Stomach smooth muscle (tissue), 2 donors: Measurements from ENCODE around the gene CAPRIN2.

Experiments
- H3K27ac ChIP-seq: one replicate; pipeline ENCODE4 v1.7.0; 2013; ENCODE audit warnings: mild to moderate bottlenecking, low read length, inconsistent platforms
- H3K27me3 ChIP-seq, 2 donors: one replicate each; pipeline ENCODE4 v1.7.0; 2013; ENCODE audit warnings: low read length in 2 of 2; ENCODE audit not compliant: insufficient read depth in 2 of 2, control insufficient read depth in 1 of 2
- H3K36me3 ChIP-seq, 2 donors: one replicate each; pipeline ENCODE4 v1.7.0; 2013; ENCODE audit warnings: low read length in 2 of 2; ENCODE audit not compliant: control insufficient read depth in 2 of 2, insufficient read depth in 2 of 2
- H3K4me1 ChIP-seq: one replicate; pipeline ENCODE4 v1.7.0; 2013; ENCODE audit warnings: low read length; ENCODE audit not compliant: control insufficient read depth, insufficient read depth
- H3K4me3 ChIP-seq, 2 donors: one replicate each; pipeline ENCODE4 v1.7.0; 2013; ENCODE audit warnings: low read length in 2 of 2
- H3K9ac ChIP-seq, 2 donors: one replicate each; pipeline ENCODE4 v1.7.0; 2013; ENCODE audit warnings: low read length in 2 of 2, mild to moderate bottlenecking in 1 of 2
- H3K9me3 ChIP-seq, 2 donors: one replicate each; pipeline ENCODE4 v1.7.0; 2013; ENCODE audit warnings: low read length in 2 of 2; ENCODE audit not compliant: control insufficient read depth in 2 of 2
- donor health status: healthy.
- donor health status: Pancreatic carcinoma.

The CAPRIN2 gene, protein sequence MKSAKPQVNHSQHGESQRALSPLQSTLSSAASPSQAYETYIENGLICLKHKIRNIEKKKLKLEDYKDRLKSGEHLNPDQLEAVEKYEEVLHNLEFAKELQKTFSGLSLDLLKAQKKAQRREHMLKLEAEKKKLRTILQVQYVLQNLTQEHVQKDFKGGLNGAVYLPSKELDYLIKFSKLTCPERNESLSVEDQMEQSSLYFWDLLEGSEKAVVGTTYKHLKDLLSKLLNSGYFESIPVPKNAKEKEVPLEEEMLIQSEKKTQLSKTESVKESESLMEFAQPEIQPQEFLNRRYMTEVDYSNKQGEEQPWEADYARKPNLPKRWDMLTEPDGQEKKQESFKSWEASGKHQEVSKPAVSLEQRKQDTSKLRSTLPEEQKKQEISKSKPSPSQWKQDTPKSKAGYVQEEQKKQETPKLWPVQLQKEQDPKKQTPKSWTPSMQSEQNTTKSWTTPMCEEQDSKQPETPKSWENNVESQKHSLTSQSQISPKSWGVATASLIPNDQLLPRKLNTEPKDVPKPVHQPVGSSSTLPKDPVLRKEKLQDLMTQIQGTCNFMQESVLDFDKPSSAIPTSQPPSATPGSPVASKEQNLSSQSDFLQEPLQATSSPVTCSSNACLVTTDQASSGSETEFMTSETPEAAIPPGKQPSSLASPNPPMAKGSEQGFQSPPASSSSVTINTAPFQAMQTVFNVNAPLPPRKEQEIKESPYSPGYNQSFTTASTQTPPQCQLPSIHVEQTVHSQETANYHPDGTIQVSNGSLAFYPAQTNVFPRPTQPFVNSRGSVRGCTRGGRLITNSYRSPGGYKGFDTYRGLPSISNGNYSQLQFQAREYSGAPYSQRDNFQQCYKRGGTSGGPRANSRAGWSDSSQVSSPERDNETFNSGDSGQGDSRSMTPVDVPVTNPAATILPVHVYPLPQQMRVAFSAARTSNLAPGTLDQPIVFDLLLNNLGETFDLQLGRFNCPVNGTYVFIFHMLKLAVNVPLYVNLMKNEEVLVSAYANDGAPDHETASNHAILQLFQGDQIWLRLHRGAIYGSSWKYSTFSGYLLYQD

DNA sequence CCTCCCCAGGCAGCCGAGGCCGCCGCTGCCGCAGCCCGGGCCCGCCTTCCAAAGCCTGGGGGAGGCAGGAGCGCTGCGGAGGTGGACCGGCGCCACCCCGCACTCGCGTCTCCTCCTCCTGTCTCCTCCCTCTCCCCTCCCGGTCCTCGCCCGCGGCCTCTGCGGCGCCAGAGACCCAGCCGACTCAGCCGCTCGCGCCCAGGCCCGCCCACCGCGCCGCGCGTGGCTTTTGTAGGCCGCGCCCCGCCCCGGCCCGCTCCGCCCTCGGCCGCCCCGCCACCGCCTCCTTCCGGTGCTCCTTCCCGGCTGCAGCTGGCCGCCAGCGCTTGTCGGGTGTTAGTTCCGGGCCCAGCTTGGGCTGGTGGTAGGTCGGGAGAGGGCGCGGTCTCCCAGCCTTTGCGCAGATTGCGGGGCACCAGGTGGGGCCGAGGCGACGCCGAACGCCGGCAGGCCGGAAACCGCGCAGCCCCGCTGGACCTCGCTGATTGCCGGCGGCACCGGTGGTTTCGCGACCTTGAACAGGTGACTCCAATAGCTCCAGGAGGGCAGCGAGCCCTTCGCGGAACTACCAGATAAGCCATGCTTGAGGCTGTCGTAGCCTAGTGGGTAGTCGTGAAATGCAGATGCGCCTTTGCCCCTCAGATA lies at the start of gene CAPRIN2:
Gene CAPRIN2 (minus strand): TSS at position 202 of the 645 bp plus-strand sequence. CDS start 1,431 bp downstream, outside the sequence.
- peak within 1 kb of the TSS; percentile 84 to 86 for H3K4me3 ChIP-seq
- H3K27ac ChIP-seq, result peak within 1 kb of the TSS; percentile 60
- H3K36me3 ChIP-seq, result no peaks in the 10 kb centered on the region
- H3K9ac ChIP-seq, result peak within 1 kb of the TSS; percentile 70 to 90
- no peaks in the 10 kb centered on the region for H3K27me3 ChIP-seq
- H3K4me1 ChIP-seq, result peaks cover 9% of the 10 kb centered on the region
- no peaks in the 10 kb centered on the region for H3K9me3 ChIP-seq

DNA sequence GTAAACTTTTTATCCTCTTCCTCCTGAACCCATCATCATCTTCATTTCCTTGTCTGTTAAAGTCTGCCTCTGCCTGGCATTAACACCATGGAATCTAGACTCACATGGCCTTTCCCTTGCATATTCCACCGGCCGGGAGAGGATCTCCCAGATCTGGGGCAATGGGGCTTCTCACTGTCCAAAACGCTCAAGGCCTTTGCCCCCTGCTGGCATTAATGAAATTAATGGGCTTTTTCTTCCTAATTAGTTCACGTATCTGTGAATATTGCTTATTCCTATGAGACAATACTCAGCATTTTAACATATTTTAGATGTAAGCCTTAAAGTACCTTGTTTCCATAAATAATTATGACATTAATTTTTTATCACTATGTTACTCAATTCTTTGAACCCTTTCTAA lies 42.9 kb upstream of the CAPRIN2 start:
- Histone ChIP-seq H3K27me3 (peaks cover 8 to 14% of the 10 kb centered on the region in 2 donors), H3K9me3 (no peaks in the 10 kb centered on the region), H3K4me1 (peaks cover 11% of the 10 kb centered on the region), H3K4me3 (no peak overlapping the region), H3K36me3 (no peaks in the 10 kb centered on the region), H3K9ac (no peak overlapping the region), H3K27ac (no peak overlapping the region)

DNA sequence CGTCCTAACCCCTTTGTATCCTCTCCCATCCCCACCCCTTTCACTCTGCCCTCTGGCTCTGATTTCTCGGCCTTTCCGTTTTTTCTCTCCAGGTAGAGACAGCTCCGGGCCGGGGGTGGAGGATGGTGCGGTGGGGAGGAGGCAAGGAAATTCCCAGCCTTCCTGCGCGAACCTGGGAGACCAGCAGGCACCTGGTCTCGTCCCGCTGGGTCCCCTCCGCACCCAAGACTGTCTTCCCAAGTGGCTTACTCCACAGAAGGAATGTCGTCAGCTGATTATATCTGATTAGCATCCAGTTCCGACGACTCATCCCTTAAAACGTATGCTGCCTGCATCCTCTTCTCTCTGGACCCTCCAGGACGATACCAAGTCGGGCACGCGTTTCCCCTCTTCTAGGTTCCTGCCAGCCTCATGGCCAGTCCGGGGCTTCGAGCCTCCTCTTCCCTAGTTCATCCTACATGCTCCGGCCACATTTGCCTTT lies 42.2 kb upstream of the CAPRIN2 start:
- Histone ChIP-seq H3K27me3 (peaks cover 8 to 14% of the 10 kb centered on the region in 2 donors), H3K36me3 (no peaks in the 10 kb centered on the region), H3K4me1 (peaks cover 11% of the 10 kb centered on the region), H3K9ac (peak overlapping the region in 1 of 2 donors; percentile 47), H3K27ac (no peak overlapping the region), H3K9me3 (no peaks in the 10 kb centered on the region), H3K4me3 (peak overlapping the region; percentile 59 to 79)

DNA sequence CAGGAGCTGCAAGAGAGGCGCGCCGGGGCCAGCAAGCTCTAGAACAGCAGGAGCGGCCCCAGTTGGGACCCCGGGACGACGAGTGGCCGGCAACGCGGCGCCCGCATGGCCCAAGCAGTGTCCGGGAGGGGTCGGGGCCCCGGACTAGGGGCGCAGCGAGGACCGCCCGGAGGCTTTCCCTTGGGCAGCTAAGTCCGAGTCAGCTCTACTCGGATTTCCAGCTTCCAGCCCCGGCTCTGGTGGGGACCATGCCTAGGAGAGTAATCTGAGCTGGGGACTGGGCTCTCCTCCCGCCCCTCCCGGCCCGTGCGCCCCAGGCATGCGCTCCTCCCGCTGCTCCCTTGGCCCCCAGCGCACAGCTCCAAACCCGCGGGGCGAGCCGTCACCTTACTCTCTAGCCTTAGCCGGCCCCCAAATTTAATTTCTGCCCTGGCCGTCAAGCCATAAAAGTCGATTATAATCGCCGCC lies 41.6 kb upstream of the CAPRIN2 start:
- Histone ChIP-seq H3K36me3 (no peaks in the 10 kb centered on the region), H3K27ac (no peak overlapping the region), H3K4me1 (peaks cover 11% of the 10 kb centered on the region), H3K27me3 (peaks cover 8 to 14% of the 10 kb centered on the region in 2 donors), H3K4me3 (peak overlapping the region; percentile 61 to 79), H3K9ac (peak overlapping the region in 1 of 2 donors; percentile 56), H3K9me3 (no peaks in the 10 kb centered on the region)

DNA sequence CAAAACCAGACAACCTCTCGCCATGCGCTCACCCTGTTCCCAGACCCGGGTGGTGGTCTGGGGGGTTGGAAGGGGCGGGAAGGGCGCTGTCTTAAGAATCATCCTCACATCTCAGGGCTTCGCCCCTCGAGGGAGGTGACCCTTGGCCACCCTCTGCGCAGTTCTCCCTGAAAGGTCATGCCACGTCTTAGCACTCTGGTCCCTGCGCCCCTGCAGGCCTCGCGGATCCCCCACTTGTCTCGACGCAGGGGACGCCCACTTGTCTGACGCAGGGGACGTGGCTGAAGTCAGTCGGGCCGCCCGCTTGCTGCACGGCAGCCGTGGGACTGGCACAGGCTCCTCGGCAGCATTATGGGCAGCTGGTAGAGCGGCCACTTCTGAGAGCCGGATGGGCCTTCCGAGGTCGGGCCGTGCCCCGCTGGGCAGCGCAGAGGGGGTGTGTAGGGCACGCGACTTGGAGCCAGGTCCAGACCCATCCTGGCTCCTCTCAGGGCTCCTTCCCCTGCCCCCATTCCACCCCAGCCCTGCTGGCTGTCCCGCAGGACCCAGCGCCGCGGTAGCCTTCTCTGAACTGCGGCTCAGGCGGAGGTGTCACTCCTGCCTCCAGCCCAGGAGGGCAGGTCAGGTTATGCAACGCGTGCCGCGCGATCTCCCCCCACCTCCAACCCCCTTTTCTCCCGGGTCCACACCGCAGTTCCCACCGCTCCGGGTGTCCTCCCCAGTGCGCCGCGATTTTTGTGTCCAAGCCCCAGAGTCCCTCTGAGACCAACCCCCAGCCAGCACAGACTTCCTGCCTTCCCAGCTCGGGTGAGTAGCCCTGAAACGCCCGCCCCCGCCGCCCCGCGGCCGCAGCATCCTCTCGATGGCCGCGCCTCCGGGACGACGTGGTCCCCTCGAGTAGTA lies 40.9 kb upstream of the CAPRIN2 start:
- Histone ChIP-seq H3K27ac (no peak overlapping the region), H3K4me3 (peak overlapping the region; percentile 61 to 79), H3K9ac (peak overlapping the region; percentile 47 to 56), H3K36me3 (no peaks in the 10 kb centered on the region), H3K27me3 (peaks cover 8 to 14% of the 10 kb centered on the region in 2 donors), H3K9me3 (no peaks in the 10 kb centered on the region), H3K4me1 (peaks cover 11% of the 10 kb centered on the region)

DNA sequence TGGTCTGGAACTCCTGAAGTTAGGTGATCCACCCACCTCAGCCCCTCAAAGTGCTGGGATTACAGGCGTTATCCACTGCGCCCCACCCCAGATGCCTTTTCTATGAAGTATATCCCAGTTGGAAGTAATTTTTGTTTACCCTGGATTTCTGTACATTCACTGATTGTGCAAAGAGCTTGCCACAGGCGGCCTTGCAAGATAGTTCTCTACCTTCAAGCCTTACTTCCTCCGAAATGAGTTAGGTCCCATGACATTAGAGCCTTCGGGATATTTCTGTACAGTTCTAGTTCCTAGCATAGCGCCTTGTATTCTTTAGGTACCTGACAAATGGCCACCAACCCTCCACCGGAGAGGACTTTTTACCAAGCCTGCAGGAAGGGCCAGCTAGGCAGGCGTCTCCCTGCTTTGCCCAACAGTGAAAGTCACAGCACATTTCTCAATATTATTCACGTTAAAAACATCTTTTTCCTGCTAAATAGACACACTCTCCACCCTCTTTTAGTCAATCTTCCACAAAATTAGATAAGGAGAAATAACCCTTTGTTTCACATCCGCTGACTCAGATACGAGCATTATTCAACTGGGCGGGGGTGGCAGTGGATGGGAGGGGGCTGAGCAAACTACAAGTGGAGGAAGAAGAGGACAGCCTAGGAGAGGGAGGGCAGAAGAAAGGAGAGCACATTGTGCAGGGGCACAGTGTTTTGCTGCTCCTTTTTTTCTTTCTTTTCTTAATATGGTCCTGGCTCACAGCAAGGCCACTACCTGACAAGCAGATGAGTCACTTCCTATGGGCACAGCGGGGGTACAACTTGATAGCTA lies 40.0 kb upstream of the CAPRIN2 start:
- Histone ChIP-seq H3K4me3 (peak overlapping the region in 1 of 2 donors; percentile 61), H3K9ac (no peak overlapping the region), H3K9me3 (no peaks in the 10 kb centered on the region)

DNA sequence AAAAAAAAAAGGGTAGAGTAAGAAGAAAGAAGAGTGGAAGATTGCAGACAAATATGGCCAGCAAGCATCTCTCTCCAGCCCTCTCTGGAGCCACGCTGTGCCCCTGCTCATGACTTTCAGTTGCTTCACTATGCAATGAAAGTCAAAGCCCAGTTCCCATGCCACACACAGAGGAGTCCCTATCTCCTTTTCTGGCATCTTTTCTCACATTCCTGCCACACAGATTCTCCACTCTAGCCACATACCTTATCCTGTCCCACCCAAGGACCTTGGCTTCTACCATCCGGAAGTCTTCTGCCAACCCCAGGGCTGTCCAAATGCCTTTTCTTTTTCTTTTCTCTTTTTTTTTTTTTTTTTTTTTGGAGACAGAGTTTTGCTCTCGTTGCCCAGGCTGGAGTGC lies 39.3 kb upstream of the CAPRIN2 start:
- Histone ChIP-seq H3K9ac (no peak overlapping the region), H3K36me3 (no peaks in the 10 kb centered on the region), H3K4me1 (peaks cover 11% of the 10 kb centered on the region), H3K27me3 (peaks cover 4 to 14% of the 10 kb centered on the region in 2 donors), H3K27ac (no peak overlapping the region), H3K4me3 (no peak overlapping the region), H3K9me3 (no peaks in the 10 kb centered on the region)

More for the DNA sequence above, 40.0 kb upstream of the CAPRIN2 start:
- Histone ChIP-seq H3K27ac (no peak overlapping the region), H3K4me1 (peaks cover 11% of the 10 kb centered on the region), H3K27me3 (peaks cover 8 to 14% of the 10 kb centered on the region in 2 donors), H3K36me3 (no peaks in the 10 kb centered on the region)

DNA sequence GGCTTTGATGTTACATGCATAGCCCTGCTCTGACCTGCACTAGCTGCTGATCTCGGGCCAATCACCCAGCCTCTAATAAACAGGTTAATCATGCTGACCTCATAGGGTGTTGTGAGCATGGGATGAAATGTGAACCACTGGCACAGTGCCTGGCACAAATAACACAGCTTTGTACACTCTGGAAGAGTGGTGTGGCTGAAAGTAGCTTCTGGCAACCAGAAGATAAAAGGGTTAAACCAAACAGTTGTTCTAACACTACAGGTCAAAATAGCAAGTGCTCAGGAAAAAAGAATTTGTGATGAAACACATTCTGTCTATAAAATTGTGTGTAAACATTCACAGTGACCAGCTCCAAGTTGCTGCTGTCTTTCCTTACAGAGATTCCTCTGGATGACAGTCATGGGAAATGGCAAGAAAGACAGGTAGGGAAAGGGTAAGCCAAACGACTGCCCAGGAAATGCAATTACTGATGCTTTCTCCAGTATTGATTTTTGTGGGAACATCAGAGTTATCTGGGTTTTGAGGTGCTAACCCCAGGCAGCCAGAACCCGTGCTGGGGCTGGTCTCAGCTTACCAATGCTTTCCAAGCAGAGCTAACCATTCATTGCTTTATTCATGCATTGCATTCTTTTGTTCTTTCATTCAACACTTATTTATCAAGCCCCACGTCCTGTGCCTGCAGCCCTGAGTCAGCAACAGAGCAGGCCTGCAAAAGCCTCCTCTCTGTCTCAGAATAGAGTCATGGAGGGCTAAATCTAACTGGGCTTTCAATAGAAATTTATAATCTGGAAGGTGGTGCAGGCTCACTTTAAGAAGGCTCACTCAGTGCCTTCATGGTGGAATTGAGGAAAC lies 38.1 kb upstream of the CAPRIN2 start:
- Histone ChIP-seq H3K27me3 (peaks cover 4 to 14% of the 10 kb centered on the region in 2 donors), H3K4me1 (peaks cover 11% of the 10 kb centered on the region), H3K4me3 (no peak overlapping the region), H3K27ac (no peak overlapping the region), H3K9me3 (no peaks in the 10 kb centered on the region), H3K9ac (no peak overlapping the region), H3K36me3 (no peaks in the 10 kb centered on the region)
